SU-DHL-6 (cell line): ENCODE data around the gene LGALS1.

Experiments used
- H2AFZ ChIP-seq: fragments of 200-600 bp; sonication (generic); 2 replicates; pipeline ENCODE4 v1.6.1; 2014; ENCODE audit warnings: low read depth, mild to moderate bottlenecking, moderate library complexity, mixed read lengths, antibody characterized with exemption, low read length; ENCODE audit not compliant: severe bottlenecking
- H3F3A ChIP-seq: fragments of 200-600 bp; shearing (Covaris generic); 2 replicates; pipeline ENCODE4 v1.6.0; 2016; ENCODE audit warnings: antibody characterized with exemption, mild to moderate bottlenecking; ENCODE audit not compliant: insufficient read depth
- H3K27ac ChIP-seq: fragments of 200-600 bp; sonication (generic); 2 replicates; pipeline ENCODE4 v1.5.1; 2016; ENCODE audit warnings: low read depth, mild to moderate bottlenecking, low read length, moderate library complexity, mixed read lengths
- H3K27me3 ChIP-seq: fragments of 200-600 bp; sonication (generic), shearing (Covaris generic); 2 replicates; pipeline ENCODE4 v1.6.0; 2014; ENCODE audit warnings: mild to moderate bottlenecking, low read length
- H3K36me3 ChIP-seq: fragments of 200-600 bp; sonication (generic); 2 replicates; pipeline ENCODE4 v1.6.1; 2014; ENCODE audit warnings: mild to moderate bottlenecking, low read length, mixed read lengths
- H3K4me2 ChIP-seq: fragments of 300-600, 200-600 bp; shearing (Covaris generic), sonication (generic); 2 replicates; pipeline ENCODE4 v1.6.0; 2014; ENCODE audit warnings: low read length, low read depth, mild to moderate bottlenecking; ENCODE audit not compliant: poor library complexity, severe bottlenecking
- H3K4me3 ChIP-seq: fragments of 200-600 bp; sonication (generic); 2 replicates; pipeline ENCODE4 v1.5.1; 2014; ENCODE audit warnings: antibody characterized with exemption, low read length, mild to moderate bottlenecking, mixed read lengths; ENCODE audit not compliant: insufficient read depth, poor library complexity, severe bottlenecking
- H3K79me2 ChIP-seq: fragments of 200-600 bp; sonication (generic); 2 replicates; pipeline ENCODE4 v1.6.1; 2014; ENCODE audit warnings: mild to moderate bottlenecking, low read length, moderate library complexity; ENCODE audit not compliant: insufficient read depth
- H3K9ac ChIP-seq: fragments of 200-600 bp; sonication (generic); 2 replicates; pipeline ENCODE4 v1.7.0; 2014; ENCODE audit warnings: mild to moderate bottlenecking, low read length
- H3K9me2 ChIP-seq: fragments of 200-600 bp; sonication (generic); replicated peaks from 2 replicates; pipeline ENCODE4 v1.6.1; 2014; ENCODE audit warnings: low read length; ENCODE audit not compliant: insufficient read depth
- H3K9me3 ChIP-seq: fragments of 200-600 bp; sonication (generic); 2 replicates; pipeline ENCODE4 v1.6.1; 2014; ENCODE audit warnings: low read length, mixed read lengths; ENCODE audit not compliant: insufficient read depth
- H4K20me1 ChIP-seq: fragments of 200-600 bp; sonication (generic); 2 replicates; pipeline ENCODE4 v1.6.1; 2014; ENCODE audit warnings: low read depth, mild to moderate bottlenecking, antibody characterized with exemption, low read length, moderate library complexity, mixed read lengths
- CTCF ChIP-seq: fragments of 200-600 bp; sonication (generic); IDR thresholded peaks from one replicate; pipeline ENCODE4 v1.5.1; 2017; ENCODE audit warnings: antibody characterized with exemption, mild to moderate bottlenecking, low read length, moderate library complexity; ENCODE audit not compliant: insufficient read depth, poor library complexity, severe bottlenecking
- EZH2phosphoT487 ChIP-seq: fragments of 200-600 bp; sonication (generic), shearing (Covaris generic); conservative IDR thresholded peaks from 2 replicates; pipeline ENCODE4 v1.6.1; 2018; ENCODE audit warnings: mild to moderate bottlenecking, antibody characterized with exemption, low read length, moderate library complexity, mixed read lengths

The LGALS1 gene

DNA sequence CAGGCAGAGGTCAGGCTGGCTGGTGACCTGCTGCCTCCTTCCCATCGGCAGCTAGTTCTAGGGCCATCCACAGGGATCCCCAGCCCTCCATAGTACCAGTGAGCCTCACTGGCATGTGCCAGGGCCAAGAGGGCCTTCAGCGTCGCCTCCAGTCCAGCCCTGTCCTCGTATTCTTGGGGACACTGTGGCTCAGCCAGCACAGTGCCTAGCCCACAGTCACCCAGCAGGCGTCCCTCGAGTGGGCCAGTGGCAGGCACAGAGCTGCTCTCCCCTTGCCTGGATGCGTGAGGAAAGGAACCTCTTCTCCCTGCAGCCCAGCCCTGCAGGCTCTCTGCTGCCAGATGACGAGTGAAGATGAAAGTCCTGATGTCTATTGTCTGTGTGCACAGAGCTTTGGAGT is 46.6 kb upstream of the LGALS1 start:
- Histone ChIP-seq H3K36me3 (no peaks in the 10 kb centered on the region), H3F3A (peaks cover 19% of the 10 kb centered on the region), H4K20me1 (no peaks in the 10 kb centered on the region), H3K4me3 (no peak overlapping the region), H3K27ac (peak overlapping the region; percentile 85), H3K4me2 (no peak overlapping the region), H3K9ac (no peak overlapping the region), H3K79me2 (no peaks in the 10 kb centered on the region), H3K9me3 (no peaks in the 10 kb centered on the region), H3K27me3 (no peaks in the 10 kb centered on the region), H3K9me2 (no peaks in the 10 kb centered on the region), H2AFZ (no peak overlapping the region)
- TF ChIP-seq EZH2phosphoT487 = no peak
- TF ChIP-seq CTCF = no peak

GRCh38 chr22:37629928-37630327 is 45.5 kb upstream of the LGALS1 start:
- H3K27ac ChIP-seq = no peak overlapping the region
- H3K9me2 ChIP-seq = no peaks in the 10 kb centered on the region
- no peaks in the 10 kb centered on the region for H3K36me3 ChIP-seq
- H3K27me3 ChIP-seq = no peaks in the 10 kb centered on the region
- peaks cover 29% of the 10 kb centered on the region for H3F3A ChIP-seq
- TF ChIP-seq CTCF (no peak), EZH2phosphoT487 (no peak)
- no peak overlapping the region for H3K4me3 ChIP-seq
- H4K20me1 ChIP-seq = no peaks in the 10 kb centered on the region
- no peak overlapping the region for H3K9ac ChIP-seq
- H3K4me2 ChIP-seq = no peak overlapping the region
- no peaks in the 10 kb centered on the region for H3K9me3 ChIP-seq
- H2AFZ ChIP-seq = no peak overlapping the region
- H3K79me2 ChIP-seq = no peaks in the 10 kb centered on the region

- Histone ChIP-seq H3K27ac (peak overlapping the region; percentile 40), H3K79me2 (no peaks in the 10 kb centered on the region), H2AFZ (no peak overlapping the region), H3K9me3 (no peaks in the 10 kb centered on the region), H3K9me2 (no peaks in the 10 kb centered on the region), H3K4me3 (no peak overlapping the region), H3K9ac (no peak overlapping the region), H3K27me3 (no peaks in the 10 kb centered on the region), H4K20me1 (no peaks in the 10 kb centered on the region), H3K4me2 (no peak overlapping the region), H3K36me3 (no peaks in the 10 kb centered on the region), H3F3A (peaks cover 29% of the 10 kb centered on the region)
- TF ChIP-seq EZH2phosphoT487 (no peak), CTCF (no peak)
Measured at GRCh38 chr22:37630839-37631435, 44.5 kb upstream of the LGALS1 start.
